Measurements from ENCODE around the gene RAB1A. TPM values are rescaled to one million over a fixed set of nuclear protein-coding genes. Genes with fewer than 3 reads are reported as not detected.
A peak's percentile ranks its signal among the peaks of the same experiment; 100 is the strongest.

Gene RAB1A
- total and polyA plus RNA-seq, 12 donors, result 77.8 to 165 (median 117) TPM

DNA sequence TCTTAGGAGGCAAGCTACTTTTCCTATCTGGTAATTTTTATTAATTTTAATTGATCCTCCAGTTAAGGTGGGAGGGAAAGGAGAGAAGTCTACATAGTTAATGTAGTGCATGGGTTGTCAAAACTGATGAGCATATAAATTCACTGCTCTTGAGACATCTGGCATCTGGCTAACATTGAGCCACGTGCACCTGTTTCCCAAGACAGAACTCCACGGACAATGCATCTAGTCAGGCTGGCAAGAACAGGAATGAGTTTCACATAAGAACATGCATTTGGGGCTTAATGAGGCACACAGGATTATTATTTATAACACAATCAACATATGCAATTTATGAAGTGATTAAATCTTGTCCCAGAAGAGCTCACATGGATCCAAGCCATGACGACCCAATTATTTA, 16.2 kb upstream of the RAB1A start:
- H3K4me3 ChIP-seq, result no peak overlapping the region
- H3K27ac ChIP-seq, result no peak overlapping the region
- DNase-seq, result no peak
- intact Hi-C loops (cut with DNase I), result no loop called here
- H3K27me3 ChIP-seq, result no peaks in the 10 kb centered on the region
- WGBS, 2 donors, result 69 to 75% methylated on average over 3 of the region's 3 CpGs
- ATAC-seq, result no peak
- no peaks in the 10 kb centered on the region for H3K4me1 ChIP-seq
- H3K36me3 ChIP-seq, result no peaks in the 10 kb centered on the region
- TF ChIP-seq, protein P1, sequence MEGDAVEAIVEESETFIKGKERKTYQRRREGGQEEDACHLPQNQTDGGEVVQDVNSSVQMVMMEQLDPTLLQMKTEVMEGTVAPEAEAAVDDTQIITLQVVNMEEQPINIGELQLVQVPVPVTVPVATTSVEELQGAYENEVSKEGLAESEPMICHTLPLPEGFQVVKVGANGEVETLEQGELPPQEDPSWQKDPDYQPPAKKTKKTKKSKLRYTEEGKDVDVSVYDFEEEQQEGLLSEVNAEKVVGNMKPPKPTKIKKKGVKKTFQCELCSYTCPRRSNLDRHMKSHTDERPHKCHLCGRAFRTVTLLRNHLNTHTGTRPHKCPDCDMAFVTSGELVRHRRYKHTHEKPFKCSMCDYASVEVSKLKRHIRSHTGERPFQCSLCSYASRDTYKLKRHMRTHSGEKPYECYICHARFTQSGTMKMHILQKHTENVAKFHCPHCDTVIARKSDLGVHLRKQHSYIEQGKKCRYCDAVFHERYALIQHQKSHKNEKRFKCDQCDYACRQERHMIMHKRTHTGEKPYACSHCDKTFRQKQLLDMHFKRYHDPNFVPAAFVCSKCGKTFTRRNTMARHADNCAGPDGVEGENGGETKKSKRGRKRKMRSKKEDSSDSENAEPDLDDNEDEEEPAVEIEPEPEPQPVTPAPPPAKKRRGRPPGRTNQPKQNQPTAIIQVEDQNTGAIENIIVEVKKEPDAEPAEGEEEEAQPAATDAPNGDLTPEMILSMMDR (IDR thresholded peaks at IDR 0.05), result no peak
- H3K9me3 ChIP-seq, result no peaks in the 10 kb centered on the region

DNA sequence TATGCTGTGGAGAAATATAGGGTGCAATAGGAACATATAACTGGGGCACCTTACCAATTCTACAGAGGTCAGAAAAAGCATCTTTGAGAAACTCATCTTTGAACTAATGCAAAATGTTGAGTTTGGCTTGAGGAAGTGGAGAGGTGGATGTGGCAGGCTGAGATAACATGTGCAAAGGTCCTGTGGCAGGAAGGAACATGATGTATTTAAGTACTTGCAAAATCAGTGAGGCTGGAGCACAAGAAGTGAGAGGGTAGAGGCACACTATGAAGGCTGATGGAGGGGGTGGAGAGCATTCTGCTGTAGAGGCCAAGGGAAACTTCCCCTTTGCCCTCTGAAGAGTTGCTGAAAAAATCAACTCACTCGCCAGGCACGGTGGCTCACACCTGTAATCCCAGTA, 14.7 kb upstream of the RAB1A start:
- Histone ChIP-seq H3K27ac (no peak overlapping the region), H3K36me3 (no peaks in the 10 kb centered on the region), H3K27me3 (no peaks in the 10 kb centered on the region), H3K4me1 (no peaks in the 10 kb centered on the region), H3K9me3 (no peaks in the 10 kb centered on the region), H3K4me3 (no peak overlapping the region)
- ATAC-seq (no peak), DNase-seq (no peak)
- WGBS, 2 donors, result 40 to 50% methylated on average over 2 of the region's 2 CpGs
- intact Hi-C loops (cut with DNase I), result no loop called here
- TF ChIP-seq, protein P1 (IDR thresholded peaks at IDR 0.05), result no peak

DNA sequence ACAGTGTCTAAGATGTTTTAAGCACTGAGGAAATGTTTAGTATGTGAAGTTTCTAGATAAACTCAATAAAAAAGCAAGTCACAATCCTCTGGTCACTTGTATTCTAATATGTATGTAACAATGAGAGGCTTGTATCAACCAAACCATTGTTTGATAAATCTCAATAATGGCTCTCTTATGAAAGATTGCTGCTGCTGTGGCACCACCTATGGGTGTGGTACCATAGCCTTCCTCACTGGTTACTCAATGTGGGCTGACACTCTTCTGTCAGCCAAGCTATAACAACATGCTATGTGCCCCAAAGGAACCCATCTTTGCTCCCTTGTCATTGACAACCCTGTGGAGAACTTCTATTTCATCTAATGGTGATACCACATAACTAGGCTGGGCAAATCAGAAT, 12.6 kb upstream of the RAB1A start:
- Histone ChIP-seq H3K9me3 (no peaks in the 10 kb centered on the region), H3K4me3 (no peak overlapping the region), H3K27me3 (no peaks in the 10 kb centered on the region), H3K36me3 (no peaks in the 10 kb centered on the region), H3K27ac (no peak overlapping the region), H3K4me1 (no peaks in the 10 kb centered on the region)
- TF ChIP-seq, protein P1 (IDR thresholded peaks at IDR 0.05), result peak in 4 of 9 donors; percentile 13 to 33 (median 29)
- ATAC-seq, result peak in 2 of 8 donors; percentile 46 to 47
- no peak for DNase-seq
- intact Hi-C loops (cut with DNase I), result no loop called here

DNA sequence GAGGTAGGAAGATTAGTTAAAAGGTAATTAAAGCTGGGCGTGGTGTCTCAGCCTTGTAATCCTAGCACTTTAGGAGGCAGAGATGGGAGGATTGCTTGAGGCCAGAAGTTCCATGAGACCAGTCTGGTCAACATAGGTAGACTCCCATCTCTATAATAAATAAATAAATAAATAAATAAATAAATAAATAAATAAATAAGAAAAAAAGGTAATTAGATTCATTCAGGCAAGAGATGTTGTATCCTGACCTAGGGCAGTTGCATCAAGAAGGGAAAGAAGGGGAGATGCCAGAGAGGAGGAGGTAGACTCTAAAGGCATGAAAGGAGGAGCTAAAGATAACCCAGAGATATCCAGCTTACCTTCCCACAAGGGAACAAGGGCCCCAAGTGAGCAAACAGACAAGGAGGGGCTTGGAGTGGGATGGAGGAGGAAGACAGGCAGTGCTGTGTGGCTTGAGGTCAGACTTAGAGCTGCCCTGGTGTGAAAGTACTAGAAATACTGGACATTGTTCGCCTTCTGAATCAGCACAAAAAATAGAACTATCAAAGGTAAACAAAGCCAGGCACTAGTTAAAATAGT, 7.4 kb upstream of the RAB1A start:
- DNase-seq (no peak), ATAC-seq (no peak)
- Histone ChIP-seq H3K36me3 (no peaks in the 10 kb centered on the region), H3K4me3 (no peak overlapping the region), H3K4me1 (peaks cover 0 to 6% (median 0%) of the 10 kb centered on the region in 9 donors), H3K9me3 (no peaks in the 10 kb centered on the region), H3K27ac (no peak overlapping the region), H3K27me3 (no peaks in the 10 kb centered on the region)
- TF ChIP-seq, protein P1 (IDR thresholded peaks at IDR 0.05), result no peak
- 97 to 100% methylated on average over 2 of the region's 2 CpGs for WGBS, 2 donors
- intact Hi-C loops (cut with DNase I), result no loop called here

All from heart right ventricle (tissue), 16 donors.